ENCODE data around the gene MOV10. TPM values are rescaled to one million over a fixed set of nuclear protein-coding genes. Genes with fewer than 3 reads are reported as not detected.
A peak's percentile ranks its signal among the peaks of the same experiment; 100 is the strongest.

Gene MOV10
- total RNA-seq, 2 donors from 2014 or later, result 61.6 to 62.7 TPM

GRCh38 chr1:112711041-112711440 is 36.6 kb downstream of the MOV10 start:
- H3K36me3 ChIP-seq, result no peaks in the 10 kb centered on the region
- no peak overlapping the region for H3K9ac ChIP-seq (ENCODE audit: low read depth in 2 of 2, low read length in 2 of 2)
- intact Hi-C loops (cut with DNase I), result no loop called here
- peaks cover 4% of the 10 kb centered on the region for H3K4me1 ChIP-seq
- H3K9me3 ChIP-seq, result no peaks in the 10 kb centered on the region
- H3K27ac ChIP-seq, result no peak overlapping the region
- DNase-seq, result no peak
- no peaks in the 10 kb centered on the region for H3K27me3 ChIP-seq
- H3K4me3 ChIP-seq, result no peak overlapping the region
- no peak for TF ChIP-seq CTCF (IDR thresholded peaks at IDR 0.05)

- Histone ChIP-seq H3K27me3 (no peaks in the 10 kb centered on the region), H3K36me3 (no peaks in the 10 kb centered on the region), H3K27ac (no peak overlapping the region), H3K9me3 (no peaks in the 10 kb centered on the region), H3K4me3 (no peak overlapping the region), H3K4me1 (peaks cover 5% of the 10 kb centered on the region), H3K9ac (ENCODE audit: low read depth in 2 of 2, low read length in 2 of 2) (no peak overlapping the region)
- intact Hi-C loops (cut with DNase I), result no loop called here
- DNase-seq, result no peak
- TF ChIP-seq CTCF (IDR thresholded peaks at IDR 0.05), result no peak
These were observed 37.2 kb downstream of the MOV10 start for GRCh38 chr1:112711670-112712069.

- H3K36me3 ChIP-seq, result no peaks in the 10 kb centered on the region
- intact Hi-C loops (cut with DNase I), result no loop called here
- no peak for TF ChIP-seq CTCF (IDR thresholded peaks at IDR 0.05)
- no peaks in the 10 kb centered on the region for H3K9me3 ChIP-seq
- H3K27ac ChIP-seq, result no peak overlapping the region
- H3K9ac ChIP-seq (ENCODE audit: low read depth in 2 of 2, low read length in 2 of 2), result no peak overlapping the region
- no peak overlapping the region for H3K4me3 ChIP-seq
- H3K27me3 ChIP-seq, result no peaks in the 10 kb centered on the region
- no peak for DNase-seq
- H3K4me1 ChIP-seq, result peaks cover 5% of the 10 kb centered on the region
These were observed 37.7 kb downstream of the MOV10 start for GRCh38 chr1:112712191-112712590.

- Histone ChIP-seq H3K4me3 (no peak overlapping the region), H3K9me3 (no peaks in the 10 kb centered on the region), H3K4me1 (peaks cover 5% of the 10 kb centered on the region), H3K27me3 (no peaks in the 10 kb centered on the region), H3K9ac (ENCODE audit: low read depth in 2 of 2, low read length in 2 of 2) (no peak overlapping the region), H3K36me3 (no peaks in the 10 kb centered on the region), H3K27ac (no peak overlapping the region)
- DNase-seq, result no peak
- TF ChIP-seq CTCF (IDR thresholded peaks at IDR 0.05), result no peak
- intact Hi-C loops (cut with DNase I), result no loop called here
These were observed 38.3 kb downstream of the MOV10 start for GRCh38 chr1:112712701-112713128.

DNA sequence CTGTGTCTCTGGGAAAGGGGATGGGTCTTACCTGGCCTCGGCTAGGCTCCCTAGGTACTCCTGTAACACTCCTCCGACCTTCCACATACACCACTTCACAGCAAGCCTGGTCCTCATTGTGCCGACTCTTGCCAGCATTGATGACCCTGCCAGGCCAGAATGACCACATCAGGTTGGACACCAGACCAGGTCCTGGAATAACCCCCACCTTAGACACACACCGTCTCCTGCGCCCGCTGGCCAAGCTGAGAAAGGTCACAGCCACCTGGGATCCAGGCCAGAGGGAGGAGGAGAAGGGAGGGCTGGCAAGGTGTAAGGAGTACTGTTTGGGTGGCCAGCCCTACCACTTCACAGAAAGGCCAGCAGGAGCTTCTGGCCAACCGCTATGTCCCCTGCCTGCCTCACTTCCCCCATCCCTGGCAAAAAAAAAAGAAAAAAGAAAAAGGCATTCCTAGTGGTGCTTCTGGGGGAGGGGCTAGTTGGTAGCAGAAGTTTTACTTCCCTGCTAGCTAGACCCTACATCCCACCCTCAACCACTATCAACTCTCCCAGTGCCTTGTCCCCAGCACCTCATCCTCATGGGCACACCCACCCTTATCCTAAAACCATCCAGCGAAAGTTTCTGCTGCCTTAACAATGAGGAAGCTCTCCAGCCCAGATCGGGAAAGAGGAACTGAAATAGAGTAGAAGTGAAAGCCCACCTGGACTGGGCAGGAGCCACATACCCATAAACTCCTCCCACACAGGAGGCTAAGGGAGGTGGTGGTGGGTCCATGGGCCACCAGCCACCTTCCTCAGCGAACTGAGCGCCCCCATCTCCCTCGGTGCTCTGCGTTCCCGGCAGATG is 39.2 kb downstream of the MOV10 start:
- TF ChIP-seq CTCF (IDR thresholded peaks at IDR 0.05), result no peak
- no peaks in the 10 kb centered on the region for H3K27me3 ChIP-seq
- intact Hi-C loops (cut with DNase I), result no loop called here
- H3K36me3 ChIP-seq, result no peaks in the 10 kb centered on the region
- no peaks in the 10 kb centered on the region for H3K9me3 ChIP-seq
- H3K27ac ChIP-seq, result no peak overlapping the region
- peak overlapping the region; percentile 81 for H3K4me3 ChIP-seq
- H3K4me1 ChIP-seq, result peaks cover 5% of the 10 kb centered on the region
- H3K9ac ChIP-seq (ENCODE audit: low read depth in 2 of 2, low read length in 2 of 2), result peak overlapping the region; percentile 68 to 74
- DNase-seq, result no peak

Measured in colonic mucosa (tissue), 4 donors.